CD14-positive monocyte (primary cell): ENCODE results near the gene LRTM2. TPM values are rescaled to one million over a fixed set of nuclear protein-coding genes. Genes with fewer than 3 reads are reported as not detected.

Experiments
- DNase-seq, 3 donors: peaks; one replicate each; pipeline ENCODE4 v3.0.0-alpha.2; 2011 to 2022
- H2AFZ ChIP-seq: 2 replicates; pipeline ENCODE4 v1.6.0; 2012; ENCODE audit warnings: mild to moderate bottlenecking, low read depth, low read length, inconsistent platforms; ENCODE audit not compliant: insufficient read depth, poor library complexity, severe bottlenecking
- H3K27ac ChIP-seq, 2 donors: 1 replicate in 1 of 2; 2 replicates in 1 of 2; pipeline ENCODE4 v1.5.1; 2012 to 2013; ENCODE audit warnings: low read length in 2 of 2, control low read depth in 1 of 2, inconsistent platforms in 1 of 2, low read depth in 1 of 2, mild to moderate bottlenecking in 1 of 2
- H3K27me3 ChIP-seq, 2 donors: one replicate each; pipeline versions ENCODE4 v1.6.0 to v1.6.1; 2011 to 2013; ENCODE audit warnings: low read length in 2 of 2; ENCODE audit not compliant: control insufficient read depth in 2 of 2, insufficient read depth in 2 of 2
- H3K36me3 ChIP-seq, 2 donors: replicated peaks in 1 of 2; 1 replicate in 1 of 2; 2 replicates in 1 of 2; pipeline versions ENCODE4 v1.5.1 to v1.6.1; 2012 to 2013; ENCODE audit warnings: low read length in 2 of 2, control low read depth in 1 of 2, inconsistent platforms in 1 of 2, mild to moderate bottlenecking in 1 of 2; ENCODE audit not compliant: insufficient read depth in 2 of 2, control insufficient read depth in 1 of 2
- H3K4me1 ChIP-seq, 2 donors: 1 replicate in 1 of 2; 2 replicates in 1 of 2; pipeline versions ENCODE4 v1.5.1 to v1.6.1; 2012 to 2013; ENCODE audit warnings: low read length in 2 of 2, control low read depth in 1 of 2, inconsistent platforms in 1 of 2, mild to moderate bottlenecking in 1 of 2, moderate library complexity in 1 of 2; ENCODE audit not compliant: insufficient read depth in 2 of 2, control insufficient read depth in 1 of 2
- H3K4me2 ChIP-seq: replicated peaks from 2 replicates; pipeline ENCODE3; 2012; ENCODE audit warnings: low read length, moderate library complexity, mild to moderate bottlenecking; ENCODE audit not compliant: poor library complexity, severe bottlenecking; ENCODE audit errors: extremely low read depth
- H3K4me3 ChIP-seq, 3 experiments: fragments of 200-600 bp in 1 of 3; sonication (generic) in 1 of 3; replicated peaks in 1 of 3; 1 replicate in 2 of 3; 2 replicates in 1 of 3; pipeline ENCODE4 v1.5.1; 2011 to 2013; ENCODE audit warnings: low read length in 3 of 3, mild to moderate bottlenecking in 3 of 3, control low read depth in 2 of 3, low read depth in 2 of 3, inconsistent platforms in 1 of 3, moderate library complexity in 1 of 3
- H3K79me2 ChIP-seq: 2 replicates; pipeline ENCODE4 v1.6.0; 2012; ENCODE audit warnings: mild to moderate bottlenecking, control low read depth, inconsistent platforms, low read length, moderate library complexity; ENCODE audit not compliant: insufficient read depth
- H3K9ac ChIP-seq: 2 replicates; pipeline ENCODE4 v1.6.0; 2017; ENCODE audit warnings: low read length, mild to moderate bottlenecking; ENCODE audit not compliant: insufficient read depth, poor library complexity, severe bottlenecking
- H3K9me3 ChIP-seq, 2 donors: replicated peaks in 1 of 2; 1 replicate in 1 of 2; 2 replicates in 1 of 2; pipeline versions ENCODE4 v1.5.1 to v1.6.1; 2012 to 2013; ENCODE audit warnings: low read length in 2 of 2, control low read depth in 1 of 2; ENCODE audit not compliant: control insufficient read depth in 1 of 2, insufficient read depth in 1 of 2
- H4K20me1 ChIP-seq: 2 replicates; pipeline ENCODE4 v1.6.0; 2012; ENCODE audit warnings: mild to moderate bottlenecking, low read length, control low read depth, moderate library complexity; ENCODE audit not compliant: insufficient read depth
- H3K27ac Mint-ChIP-seq, 7 donors: one replicate each; pipeline ENCODE4 v1.8.0; 2020; ENCODE audit warnings: mild to moderate bottlenecking in 7 of 7, mixed read lengths in 7 of 7, moderate library complexity in 6 of 7, inconsistent platforms in 2 of 7
- H3K27me3 Mint-ChIP-seq, 3 donors: one replicate each; pipeline ENCODE4 v1.8.0; 2021 to 2022; ENCODE audit warnings: low read depth in 3 of 3, mild to moderate bottlenecking in 3 of 3, mixed read lengths in 3 of 3, moderate library complexity in 3 of 3, inconsistent platforms in 1 of 3
- H3K36me3 Mint-ChIP-seq, 2 donors: one replicate each; pipeline ENCODE4 v1.8.0; 2020; ENCODE audit warnings: mixed read lengths in 2 of 2, inconsistent platforms in 1 of 2, mild to moderate bottlenecking in 1 of 2
- H3K4me1 Mint-ChIP-seq: one replicate; pipeline ENCODE4 v1.8.0; 2020; ENCODE audit warnings: mild to moderate bottlenecking, mixed read lengths
- H3K4me3 Mint-ChIP-seq, 2 donors: one replicate each; pipeline ENCODE4 v1.8.0; 2020; ENCODE audit warnings: mild to moderate bottlenecking in 2 of 2, mixed read lengths in 2 of 2, moderate library complexity in 1 of 2
- H3K9me3 Mint-ChIP-seq, 7 donors: one replicate each; pipeline ENCODE4 v1.8.0; 2020 to 2022; ENCODE audit warnings: mixed read lengths in 7 of 7, mild to moderate bottlenecking in 6 of 7, moderate library complexity in 6 of 7, inconsistent platforms in 2 of 7
- WGBS: methylation state at CpG from one replicate; pipeline ENCODE4 v1.1.5; 2013; ENCODE audit warnings: missing lambda C conversion rate; ENCODE audit not compliant: insufficient coverage; 5-methylcytosine and 5-hydroxymethylcytosine counted together
- intact Hi-C, 2 donors: fragments of 100-400 bp; cut with micrococcal nuclease; formaldehyde crosslinking; loops; one replicate each; pipeline versions ENCODE4 v1.15.0 to v1.15.1; 2023
- polyA plus RNA-seq, 3 donors: library from polyadenylated mRNA; depleted of rRNA in 1 of 3; unstranded in 2 of 3; stranded (reverse) in 1 of 3; fragments of 300-500 nt in 2 of 3; fragments of >200 nt in 1 of 3; fragmentation: Illumina TruSeq in 2 of 3; gene quantifications; 1 replicate in 2 of 3; 2 replicates in 1 of 3; pipeline ENCODE4 v1.2.3, GENCODE V29; 2012 to 2021
- TF ChIP-seq, protein P1 (sequence below): fragments of 200-600 bp; IDR thresholded peaks from one replicate; pipeline ENCODE4 v1.8.0; 2022; ENCODE audit warnings: antibody characterized with exemption, mild to moderate bottlenecking

Gene LRTM2
- polyA plus RNA-seq, 3 donors = not detected

DNA sequence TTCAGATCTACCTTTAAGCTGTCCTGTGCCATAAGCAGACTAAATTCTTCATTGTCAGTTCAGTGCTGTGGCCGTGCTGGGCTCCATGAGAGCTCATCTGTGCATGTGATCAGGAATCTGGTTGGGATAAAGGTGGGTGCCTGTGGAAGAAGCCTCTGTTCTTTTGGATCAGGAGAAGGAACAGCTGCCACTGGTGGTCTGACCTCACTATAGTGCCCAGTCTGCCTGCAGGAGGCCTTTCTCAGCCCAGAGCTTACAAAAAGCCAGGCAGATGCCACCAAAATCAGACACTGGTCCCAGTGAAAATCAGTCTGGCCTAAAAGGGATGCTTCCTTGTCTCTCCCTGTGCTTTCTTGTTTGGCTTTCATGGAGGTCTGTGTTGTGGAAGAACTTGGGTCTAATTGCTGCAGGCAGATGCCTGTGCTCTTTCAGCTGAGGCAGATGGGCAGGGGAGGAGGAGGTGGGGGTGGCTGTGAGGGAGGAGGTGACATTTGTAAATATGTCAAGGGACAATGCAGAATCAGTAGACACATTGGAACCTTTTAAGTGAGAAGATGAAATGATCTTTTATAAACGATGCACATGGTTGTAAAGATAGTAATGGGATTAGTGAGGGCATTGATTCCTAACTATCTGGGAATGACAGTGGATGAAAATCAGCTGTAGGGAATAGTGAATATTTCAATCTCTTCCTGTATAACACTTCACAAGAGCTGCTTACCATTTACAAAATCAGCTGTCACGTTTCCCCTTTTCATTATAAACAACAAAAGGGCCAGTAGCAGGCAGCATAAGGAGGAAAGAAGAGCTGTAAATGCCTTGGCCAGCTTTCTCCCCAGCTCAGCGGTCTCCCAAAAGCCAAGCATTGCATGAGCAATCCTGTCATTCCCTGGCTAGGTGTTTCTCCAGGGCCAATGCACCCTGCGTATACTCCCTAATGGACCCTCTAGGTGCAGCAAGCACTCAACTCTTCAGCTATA, 53.5 kb downstream of the LRTM2 start:
- H3K27ac Mint-ChIP-seq = no peak overlapping the region
- Histone ChIP-seq H3K27ac (no peak overlapping the region), H3K9ac (no peak overlapping the region), H3K4me1 (no peaks in the 10 kb centered on the region), H3K36me3 (no peaks in the 10 kb centered on the region), H3K9me3 (peaks cover 7 to 12% of the 10 kb centered on the region in 2 donors), H3K79me2 (no peaks in the 10 kb centered on the region), H3K4me2 (no peak overlapping the region), H2AFZ (no peak overlapping the region), H3K4me3 (no peak overlapping the region), H4K20me1 (no peaks in the 10 kb centered on the region), H3K27me3 (no peaks in the 10 kb centered on the region)
- DNase-seq = no peak
- H3K27me3 Mint-ChIP-seq = peaks cover 0 to 9% (median 3%) of the 10 kb centered on the region in 3 donors
- H3K4me3 Mint-ChIP-seq = no peak overlapping the region
- 88% methylated on average over 3 of the region's 5 CpGs for WGBS
- H3K9me3 Mint-ChIP-seq = peaks cover 7 to 16% (median 12%) of the 10 kb centered on the region in 7 donors
- H3K36me3 Mint-ChIP-seq = no peaks in the 10 kb centered on the region
- no peaks in the 10 kb centered on the region for H3K4me1 Mint-ChIP-seq
- intact Hi-C loops = no loop called here
- TF ChIP-seq, protein P1, sequence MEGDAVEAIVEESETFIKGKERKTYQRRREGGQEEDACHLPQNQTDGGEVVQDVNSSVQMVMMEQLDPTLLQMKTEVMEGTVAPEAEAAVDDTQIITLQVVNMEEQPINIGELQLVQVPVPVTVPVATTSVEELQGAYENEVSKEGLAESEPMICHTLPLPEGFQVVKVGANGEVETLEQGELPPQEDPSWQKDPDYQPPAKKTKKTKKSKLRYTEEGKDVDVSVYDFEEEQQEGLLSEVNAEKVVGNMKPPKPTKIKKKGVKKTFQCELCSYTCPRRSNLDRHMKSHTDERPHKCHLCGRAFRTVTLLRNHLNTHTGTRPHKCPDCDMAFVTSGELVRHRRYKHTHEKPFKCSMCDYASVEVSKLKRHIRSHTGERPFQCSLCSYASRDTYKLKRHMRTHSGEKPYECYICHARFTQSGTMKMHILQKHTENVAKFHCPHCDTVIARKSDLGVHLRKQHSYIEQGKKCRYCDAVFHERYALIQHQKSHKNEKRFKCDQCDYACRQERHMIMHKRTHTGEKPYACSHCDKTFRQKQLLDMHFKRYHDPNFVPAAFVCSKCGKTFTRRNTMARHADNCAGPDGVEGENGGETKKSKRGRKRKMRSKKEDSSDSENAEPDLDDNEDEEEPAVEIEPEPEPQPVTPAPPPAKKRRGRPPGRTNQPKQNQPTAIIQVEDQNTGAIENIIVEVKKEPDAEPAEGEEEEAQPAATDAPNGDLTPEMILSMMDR = no peak

DNA sequence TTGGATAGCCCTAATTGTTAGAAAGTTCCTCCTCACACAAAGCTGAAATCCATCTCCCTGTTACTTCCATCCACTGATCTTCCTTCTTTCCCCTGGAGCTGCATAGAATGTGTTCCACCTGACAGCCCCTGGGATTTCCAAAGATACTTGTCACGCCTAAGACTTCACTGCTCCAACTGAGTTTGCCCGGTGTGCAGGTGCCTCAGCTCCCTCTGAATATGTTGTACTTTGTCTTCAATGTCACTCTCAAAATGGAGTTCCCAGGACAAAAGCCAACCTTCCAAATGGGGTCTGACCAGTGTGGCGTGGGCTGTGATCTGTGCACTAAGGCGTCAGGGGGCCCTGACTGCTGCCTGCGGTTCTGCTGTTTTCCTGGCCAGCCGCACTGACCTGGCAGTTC, 55.2 kb downstream of the LRTM2 start:
- TF ChIP-seq, protein P1 = no peak
- WGBS = 85% methylated on average over 6 of the region's 6 CpGs
- no peaks in the 10 kb centered on the region for H3K4me1 Mint-ChIP-seq

More for the DNA sequence above, 55.2 kb downstream of the LRTM2 start:
- Histone ChIP-seq H3K27me3 (no peaks in the 10 kb centered on the region), H3K27ac (no peak overlapping the region), H3K9me3 (peaks cover 7 to 11% of the 10 kb centered on the region in 2 donors), H3K36me3 (no peaks in the 10 kb centered on the region), H3K4me3 (no peak overlapping the region), H4K20me1 (no peaks in the 10 kb centered on the region), H3K4me2 (no peak overlapping the region), H3K9ac (no peak overlapping the region), H3K4me1 (no peaks in the 10 kb centered on the region), H2AFZ (no peak overlapping the region), H3K79me2 (no peaks in the 10 kb centered on the region)
- Mint-ChIP-seq H3K9me3 (peaks cover 0 to 10% (median 5%) of the 10 kb centered on the region in 7 donors), H3K4me3 (no peak overlapping the region), H3K36me3 (no peaks in the 10 kb centered on the region), H3K27me3 (peaks cover 1 to 4% (median 2%) of the 10 kb centered on the region in 3 donors), H3K27ac (no peak overlapping the region)
- no peak for DNase-seq
- intact Hi-C loops = no loop called here
